ENCODE measurements around the gene CORO1C. TPM values are rescaled to one million over a fixed set of nuclear protein-coding genes. Genes with fewer than 3 reads are reported as not detected.

The CORO1C gene
- total RNA-seq, 1 experiment from 2014 or later, result 14.9 TPM

DNA sequence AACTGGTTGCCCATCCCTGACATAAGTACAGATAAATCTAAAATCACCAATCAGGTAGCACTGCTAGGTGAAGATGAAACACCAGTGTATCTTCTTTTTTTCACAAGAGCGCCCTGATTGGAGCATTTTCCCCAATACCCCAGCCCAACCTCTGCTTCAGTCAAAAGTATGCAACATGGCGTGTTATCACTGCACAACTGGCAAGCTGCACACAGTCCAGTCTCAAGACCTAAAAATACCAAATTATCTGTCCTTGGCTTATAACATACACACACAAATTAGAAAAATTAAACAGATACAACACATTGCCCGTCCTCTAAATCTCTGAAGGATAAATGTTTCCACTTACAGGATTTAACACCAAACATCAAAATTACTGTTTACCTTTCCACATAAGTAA, 77.4 kb downstream of the CORO1C start:
- DNase-seq, result no peak
- H2AFZ ChIP-seq (ENCODE audit: low read length), result no peak overlapping the region
- H3K27ac ChIP-seq (ENCODE audit: low read length), result no peak overlapping the region
- no peaks in the 10 kb centered on the region for H4K20me1 ChIP-seq (ENCODE audit: insufficient read depth, low read depth, low read length)
- H3K4me2 ChIP-seq (ENCODE audit: low read depth, low read length, poor library complexity, severe bottlenecking), result peak overlapping the region; percentile 34
- H3K79me2 ChIP-seq (ENCODE audit: low read length), result no peaks in the 10 kb centered on the region
- peaks cover 24% of the 10 kb centered on the region for H3K4me1 ChIP-seq (ENCODE audit: low read length)
- peaks cover 5% of the 10 kb centered on the region; the same call in 1 of the 2 replicates for H3K27me3 ChIP-seq (ENCODE audit: low read length)
- H3K9me2 ChIP-seq (replicated peaks; ENCODE audit: insufficient read depth, low read length), result no peaks in the 10 kb centered on the region
- H3K36me3 ChIP-seq (ENCODE audit: insufficient read depth, low read length), result no peaks in the 10 kb centered on the region
- H3K9ac ChIP-seq (ENCODE audit: low read length), result no peak overlapping the region
- H3K9me3 ChIP-seq (ENCODE audit: low read length), result no peaks in the 10 kb centered on the region
- no peak overlapping the region for H3K4me3 ChIP-seq (ENCODE audit: low read length)

DNA sequence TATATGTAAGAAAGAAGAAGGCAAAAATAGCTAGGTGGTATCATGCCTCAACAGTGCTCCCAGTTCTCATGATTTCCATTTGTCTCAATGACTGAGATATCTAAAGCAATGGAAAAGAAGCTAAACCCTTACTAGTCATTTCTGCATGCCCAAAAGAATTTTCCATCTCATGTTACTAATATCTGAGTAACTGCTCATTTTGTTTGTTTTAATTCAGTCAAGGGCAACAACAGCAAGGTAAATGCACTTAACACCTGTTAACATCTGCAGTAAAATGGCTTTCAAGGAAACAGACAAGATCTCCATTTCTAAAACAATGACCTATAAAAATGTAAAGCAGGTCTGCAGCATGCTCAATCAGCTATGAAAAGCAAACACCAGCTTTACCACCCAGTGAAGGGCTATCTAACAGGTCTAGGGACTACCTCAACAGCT, 78.2 kb downstream of the CORO1C start:
- Histone ChIP-seq H3K4me3 (ENCODE audit: low read length) (no peak overlapping the region), H3K27me3 (ENCODE audit: low read length) (peaks cover 5% of the 10 kb centered on the region; the same call in 1 of the 2 replicates), H3K9me3 (ENCODE audit: low read length) (no peaks in the 10 kb centered on the region), H3K27ac (ENCODE audit: low read length) (no peak overlapping the region), H4K20me1 (ENCODE audit: insufficient read depth, low read depth, low read length) (no peaks in the 10 kb centered on the region), H3K36me3 (ENCODE audit: insufficient read depth, low read length) (no peaks in the 10 kb centered on the region), H3K79me2 (ENCODE audit: low read length) (no peaks in the 10 kb centered on the region), H3K4me1 (ENCODE audit: low read length) (peaks cover 24% of the 10 kb centered on the region), H3K9me2 (replicated peaks; ENCODE audit: insufficient read depth, low read length) (no peaks in the 10 kb centered on the region), H2AFZ (ENCODE audit: low read length) (no peak overlapping the region), H3K4me2 (ENCODE audit: low read depth, low read length, poor library complexity, severe bottlenecking) (peak overlapping the region; percentile 34), H3K9ac (ENCODE audit: low read length) (no peak overlapping the region)
- DNase-seq, result peak; percentile 57

DNA sequence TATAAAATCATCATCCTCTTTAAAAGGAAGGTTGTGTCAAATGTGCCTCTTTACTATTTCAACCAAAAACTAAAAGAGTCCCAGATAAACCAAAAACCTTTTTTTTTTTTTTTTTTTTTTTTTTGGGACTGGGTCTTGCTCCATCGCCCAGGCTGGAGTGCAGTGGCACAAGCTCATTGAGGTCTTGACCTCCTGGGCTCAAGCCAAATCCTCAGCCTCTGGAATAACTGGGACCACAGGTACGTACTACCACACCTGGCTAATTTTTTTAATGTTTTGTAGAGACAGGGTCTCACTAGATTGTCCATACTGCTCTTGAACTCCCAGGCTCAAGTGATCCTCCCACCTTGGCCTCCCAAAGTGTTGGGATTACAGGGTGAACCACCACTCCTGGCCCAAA, 81.2 kb downstream of the CORO1C start:
- Histone ChIP-seq H3K4me3 (ENCODE audit: low read length) (no peak overlapping the region), H3K36me3 (ENCODE audit: insufficient read depth, low read length) (no peaks in the 10 kb centered on the region), H3K27me3 (ENCODE audit: low read length) (peaks cover 3% of the 10 kb centered on the region; the same call in 1 of the 2 replicates), H4K20me1 (ENCODE audit: insufficient read depth, low read depth, low read length) (no peaks in the 10 kb centered on the region), H3K9me2 (replicated peaks; ENCODE audit: insufficient read depth, low read length) (no peaks in the 10 kb centered on the region), H3K9me3 (ENCODE audit: low read length) (no peaks in the 10 kb centered on the region), H3K27ac (ENCODE audit: low read length) (no peak overlapping the region), H2AFZ (ENCODE audit: low read length) (no peak overlapping the region), H3K4me2 (ENCODE audit: low read depth, low read length, poor library complexity, severe bottlenecking) (no peak overlapping the region), H3K4me1 (ENCODE audit: low read length) (peaks cover 35% of the 10 kb centered on the region), H3K9ac (ENCODE audit: low read length) (no peak overlapping the region), H3K79me2 (ENCODE audit: low read length) (no peaks in the 10 kb centered on the region)
- no peak for DNase-seq

DNA sequence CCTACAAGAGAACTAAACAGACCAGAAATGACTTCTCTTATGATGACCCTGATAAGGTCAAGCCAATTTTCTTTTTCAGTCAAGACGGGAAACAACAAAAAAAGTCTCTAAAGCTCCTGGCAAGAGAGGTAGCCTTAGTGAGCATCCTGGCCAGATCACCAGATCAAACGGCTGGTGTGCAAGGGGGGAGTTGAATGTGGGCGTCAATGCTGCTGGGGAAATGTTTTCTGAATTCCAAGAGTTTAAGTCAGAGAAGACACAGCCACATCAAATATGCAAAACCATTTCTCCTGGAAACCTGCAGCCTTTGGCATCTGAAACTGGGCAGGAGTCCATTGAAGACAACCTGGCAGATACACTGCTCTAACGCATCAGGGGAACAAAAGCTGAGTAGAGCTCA, 81.6 kb downstream of the CORO1C start:
- Histone ChIP-seq H3K4me2 (ENCODE audit: low read depth, low read length, poor library complexity, severe bottlenecking) (no peak overlapping the region), H3K79me2 (ENCODE audit: low read length) (no peaks in the 10 kb centered on the region), H3K9ac (ENCODE audit: low read length) (no peak overlapping the region)

DNA sequence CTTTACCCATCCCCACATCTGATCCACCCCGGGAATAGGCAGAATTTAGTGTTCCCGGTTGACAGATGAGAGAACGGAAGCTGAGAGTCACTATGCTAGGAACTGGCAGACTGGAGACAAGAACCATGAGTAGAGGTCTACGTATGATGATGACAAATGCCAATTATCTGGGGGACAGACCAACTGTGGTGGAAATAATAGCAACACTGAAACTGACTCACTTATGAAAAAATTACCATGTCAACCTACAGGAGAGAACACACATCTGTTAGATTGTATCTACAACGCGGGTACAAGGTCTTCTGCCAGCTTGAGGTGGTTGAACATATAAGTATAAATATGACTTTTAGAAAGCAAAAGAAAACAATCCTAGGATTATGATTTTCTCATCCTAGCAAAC, 82.2 kb downstream of the CORO1C start:
- no peaks in the 10 kb centered on the region for H3K36me3 ChIP-seq (ENCODE audit: insufficient read depth, low read length)
- peaks cover 35% of the 10 kb centered on the region for H3K4me1 ChIP-seq (ENCODE audit: low read length)
- H3K9ac ChIP-seq (ENCODE audit: low read length), result no peak overlapping the region
- H4K20me1 ChIP-seq (ENCODE audit: insufficient read depth, low read depth, low read length), result no peaks in the 10 kb centered on the region
- no peak for DNase-seq
- H2AFZ ChIP-seq (ENCODE audit: low read length), result no peak overlapping the region
- no peak overlapping the region for H3K4me2 ChIP-seq (ENCODE audit: low read depth, low read length, poor library complexity, severe bottlenecking)
- no peaks in the 10 kb centered on the region for H3K9me3 ChIP-seq (ENCODE audit: low read length)
- no peaks in the 10 kb centered on the region for H3K9me2 ChIP-seq (replicated peaks; ENCODE audit: insufficient read depth, low read length)
- H3K79me2 ChIP-seq (ENCODE audit: low read length), result no peaks in the 10 kb centered on the region
- no peak overlapping the region for H3K4me3 ChIP-seq (ENCODE audit: low read length)
- no peak overlapping the region for H3K27ac ChIP-seq (ENCODE audit: low read length)
- H3K27me3 ChIP-seq (ENCODE audit: low read length), result peaks cover 3% of the 10 kb centered on the region; the same call in 1 of the 2 replicates

More for the DNA sequence above, 81.6 kb downstream of the CORO1C start:
- peaks cover 3% of the 10 kb centered on the region; the same call in 1 of the 2 replicates for H3K27me3 ChIP-seq (ENCODE audit: low read length)
- H3K4me1 ChIP-seq (ENCODE audit: low read length), result peaks cover 35% of the 10 kb centered on the region
- no peak for DNase-seq
- H3K27ac ChIP-seq (ENCODE audit: low read length), result no peak overlapping the region
- H2AFZ ChIP-seq (ENCODE audit: low read length), result no peak overlapping the region
- no peaks in the 10 kb centered on the region for H3K9me2 ChIP-seq (replicated peaks; ENCODE audit: insufficient read depth, low read length)
- H4K20me1 ChIP-seq (ENCODE audit: insufficient read depth, low read depth, low read length), result no peaks in the 10 kb centered on the region
- H3K4me3 ChIP-seq (ENCODE audit: low read length), result no peak overlapping the region
- H3K36me3 ChIP-seq (ENCODE audit: insufficient read depth, low read length), result no peaks in the 10 kb centered on the region
- no peaks in the 10 kb centered on the region for H3K9me3 ChIP-seq (ENCODE audit: low read length)

DNA sequence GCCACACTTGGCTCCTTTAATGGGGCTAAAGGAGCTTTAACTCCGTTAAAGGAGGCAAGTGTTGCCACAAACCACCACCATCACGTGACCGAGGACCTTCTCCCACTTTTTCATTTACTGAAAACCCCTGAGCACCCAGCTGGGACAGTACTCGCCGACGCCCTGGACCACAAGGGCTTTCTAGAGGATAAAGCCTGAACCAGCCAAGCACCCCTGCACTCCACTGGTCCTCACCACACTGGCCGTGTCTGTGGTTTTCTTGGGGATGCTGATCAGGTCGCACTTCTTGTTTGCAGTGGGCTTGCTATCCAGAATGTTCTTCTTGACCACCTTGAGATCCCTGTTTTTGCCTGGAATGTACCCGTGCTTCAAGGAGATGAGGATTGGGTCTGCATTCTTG, 82.9 kb downstream of the CORO1C start:
- H3K27me3 ChIP-seq (ENCODE audit: low read length), result peaks cover 3% of the 10 kb centered on the region; the same call in 1 of the 2 replicates
- H3K9me2 ChIP-seq (replicated peaks; ENCODE audit: insufficient read depth, low read length), result no peaks in the 10 kb centered on the region
- H4K20me1 ChIP-seq (ENCODE audit: insufficient read depth, low read depth, low read length), result no peaks in the 10 kb centered on the region
- no peak overlapping the region for H3K27ac ChIP-seq (ENCODE audit: low read length)
- DNase-seq, result no peak
- H3K9me3 ChIP-seq (ENCODE audit: low read length), result no peaks in the 10 kb centered on the region
- H3K4me1 ChIP-seq (ENCODE audit: low read length), result peaks cover 31% of the 10 kb centered on the region
- H2AFZ ChIP-seq (ENCODE audit: low read length), result no peak overlapping the region
- no peak overlapping the region for H3K4me3 ChIP-seq (ENCODE audit: low read length)
- no peaks in the 10 kb centered on the region for H3K36me3 ChIP-seq (ENCODE audit: insufficient read depth, low read length)
- H3K4me2 ChIP-seq (ENCODE audit: low read depth, low read length, poor library complexity, severe bottlenecking), result no peak overlapping the region
- H3K79me2 ChIP-seq (ENCODE audit: low read length), result no peaks in the 10 kb centered on the region
- no peak overlapping the region for H3K9ac ChIP-seq (ENCODE audit: low read length)

DNA sequence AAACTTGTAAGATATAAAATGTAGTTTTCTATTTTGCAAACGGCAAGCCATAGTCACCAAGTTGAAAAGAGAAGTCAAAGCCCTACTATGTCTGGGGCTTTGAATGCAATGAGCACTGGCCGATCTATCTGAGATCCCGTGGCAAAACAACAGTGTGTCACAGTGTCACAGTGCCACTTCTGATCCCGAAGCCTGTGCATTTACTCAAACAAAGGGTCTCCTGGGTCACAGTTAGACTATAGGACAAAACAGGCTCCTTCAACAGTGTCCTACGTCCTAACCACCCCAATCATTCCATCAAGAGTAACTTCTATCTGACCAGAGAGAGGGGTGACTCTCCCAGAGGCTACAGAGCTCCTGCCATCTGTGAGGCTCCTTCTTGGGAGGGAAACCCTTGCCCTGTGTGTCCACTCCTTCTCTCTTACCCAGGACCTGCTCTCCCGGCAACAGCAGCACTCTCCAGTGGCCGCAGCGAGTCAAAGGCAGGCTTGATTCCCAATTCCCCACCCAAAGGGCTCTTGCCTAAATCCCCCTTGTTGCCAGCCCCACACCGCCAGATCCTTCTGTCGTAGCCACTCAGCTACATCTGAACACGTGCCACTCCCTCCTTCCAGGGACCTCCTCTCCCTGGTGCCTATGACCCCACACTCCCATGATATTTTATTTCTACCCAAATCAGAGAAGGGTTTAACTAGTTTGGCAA, 83.6 kb downstream of the CORO1C start:
- no peak for DNase-seq
- Histone ChIP-seq H3K36me3 (ENCODE audit: insufficient read depth, low read length) (no peaks in the 10 kb centered on the region), H4K20me1 (ENCODE audit: insufficient read depth, low read depth, low read length) (no peaks in the 10 kb centered on the region), H3K4me2 (ENCODE audit: low read depth, low read length, poor library complexity, severe bottlenecking) (no peak overlapping the region), H3K9ac (ENCODE audit: low read length) (no peak overlapping the region), H3K9me2 (replicated peaks; ENCODE audit: insufficient read depth, low read length) (no peaks in the 10 kb centered on the region), H3K79me2 (ENCODE audit: low read length) (no peaks in the 10 kb centered on the region), H3K27ac (ENCODE audit: low read length) (no peak overlapping the region), H3K9me3 (ENCODE audit: low read length) (no peaks in the 10 kb centered on the region), H3K4me1 (ENCODE audit: low read length) (peaks cover 31% of the 10 kb centered on the region), H3K4me3 (ENCODE audit: low read length) (no peak overlapping the region), H2AFZ (ENCODE audit: low read length) (no peak overlapping the region), H3K27me3 (ENCODE audit: low read length) (peaks cover 3% of the 10 kb centered on the region; the same call in 1 of the 2 replicates)

DNA sequence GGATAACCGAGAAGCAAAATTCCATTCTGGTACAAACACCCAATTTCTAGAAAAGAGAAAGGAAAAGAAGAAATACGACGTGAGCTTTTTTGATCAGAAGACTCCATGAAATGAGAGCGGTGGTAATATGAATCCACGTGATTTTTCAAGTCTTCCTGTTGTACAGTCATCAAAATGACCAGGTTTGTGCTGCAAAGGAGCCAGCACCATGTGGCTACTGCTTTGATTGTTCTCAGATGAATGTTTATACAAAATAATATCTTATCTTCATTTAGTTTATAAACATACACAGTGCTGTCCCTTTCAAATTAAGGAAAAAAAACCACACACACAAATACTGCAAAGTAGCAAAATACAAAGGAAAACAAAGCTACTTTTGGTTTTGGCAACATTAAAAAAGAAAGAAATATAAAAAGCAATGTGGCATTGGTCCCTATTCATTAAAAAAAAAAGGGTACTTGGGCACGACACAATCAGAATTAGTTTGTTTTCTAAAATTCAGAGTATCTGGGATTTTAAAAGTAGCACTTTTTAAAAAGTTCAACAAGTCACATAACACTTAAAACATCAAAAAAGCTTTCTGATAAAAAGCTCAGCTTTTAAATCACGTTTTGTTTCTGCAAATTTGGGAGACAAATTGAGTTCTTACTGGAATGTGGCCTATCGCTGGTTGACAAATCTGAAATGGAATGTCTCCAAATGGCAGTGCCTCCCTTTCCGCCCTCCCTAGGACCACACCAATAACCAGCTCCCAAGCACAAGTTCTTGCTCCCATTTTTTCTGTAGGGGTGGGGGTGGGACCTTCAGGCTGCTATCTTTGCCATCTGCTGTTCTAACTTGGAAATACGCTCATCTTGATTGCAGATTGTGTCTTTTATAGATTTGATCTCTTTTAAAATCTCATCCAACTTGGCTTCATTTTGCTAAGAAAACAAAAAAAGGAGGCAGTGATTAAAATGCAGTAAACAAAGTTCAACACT, 84.4 kb downstream of the CORO1C start:
- no peaks in the 10 kb centered on the region for H3K36me3 ChIP-seq (ENCODE audit: insufficient read depth, low read length)
- H3K9ac ChIP-seq (ENCODE audit: low read length), result no peak overlapping the region
- H3K4me2 ChIP-seq (ENCODE audit: low read depth, low read length, poor library complexity, severe bottlenecking), result no peak overlapping the region
- no peak for DNase-seq
- H4K20me1 ChIP-seq (ENCODE audit: insufficient read depth, low read depth, low read length), result no peaks in the 10 kb centered on the region
- H3K27ac ChIP-seq (ENCODE audit: low read length), result no peak overlapping the region
- H3K9me3 ChIP-seq (ENCODE audit: low read length), result no peaks in the 10 kb centered on the region
- no peak overlapping the region for H2AFZ ChIP-seq (ENCODE audit: low read length)
- H3K4me1 ChIP-seq (ENCODE audit: low read length), result peaks cover 33% of the 10 kb centered on the region
- no peaks in the 10 kb centered on the region for H3K9me2 ChIP-seq (replicated peaks; ENCODE audit: insufficient read depth, low read length)
- H3K27me3 ChIP-seq (ENCODE audit: low read length), result no peaks in the 10 kb centered on the region
- no peaks in the 10 kb centered on the region for H3K79me2 ChIP-seq (ENCODE audit: low read length)
- H3K4me3 ChIP-seq (ENCODE audit: low read length), result no peak overlapping the region

Data from Karpas-422 (cell line).